ENCODE data around the gene CFDP1.

DNA sequence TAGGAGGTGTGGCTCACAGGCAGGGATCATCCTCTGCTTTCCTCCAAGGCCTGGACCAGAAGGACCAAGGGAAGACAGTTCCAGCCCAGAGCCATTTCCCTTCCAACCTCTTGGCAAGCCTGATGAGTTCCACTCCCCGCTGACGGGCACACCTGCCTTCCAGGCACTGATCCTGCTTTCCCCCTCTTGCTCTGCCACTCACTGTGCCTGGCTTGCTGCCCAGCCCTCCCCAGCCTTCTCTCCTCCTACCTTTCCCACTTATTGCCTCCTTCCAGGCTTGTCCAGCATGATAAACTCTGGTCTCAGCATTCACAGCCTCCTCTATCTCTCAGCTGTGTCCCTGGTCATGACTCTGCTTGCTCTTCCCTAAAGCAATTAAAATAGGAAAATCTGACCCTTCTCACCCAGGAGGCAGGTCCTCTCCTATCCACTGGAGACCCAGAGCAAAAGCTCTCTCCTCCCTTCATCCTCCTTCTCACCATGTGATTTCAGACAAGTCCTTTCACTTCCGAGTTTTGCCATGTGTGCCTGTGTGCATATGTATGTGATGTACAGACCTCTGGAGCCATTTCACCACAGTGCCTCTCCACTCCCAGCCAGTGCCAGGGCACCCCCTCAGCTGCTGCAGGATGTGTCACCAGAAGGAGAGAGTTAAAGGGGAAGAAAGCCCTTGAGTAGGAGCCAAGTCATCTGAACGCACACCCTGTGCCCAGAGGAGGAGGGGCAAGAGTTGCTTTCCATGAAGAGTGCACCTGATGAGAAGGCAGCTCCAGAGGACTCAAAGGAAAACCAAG lies 44.6 kb upstream of the CFDP1 start:
- TF ChIP-seq, protein P1, sequence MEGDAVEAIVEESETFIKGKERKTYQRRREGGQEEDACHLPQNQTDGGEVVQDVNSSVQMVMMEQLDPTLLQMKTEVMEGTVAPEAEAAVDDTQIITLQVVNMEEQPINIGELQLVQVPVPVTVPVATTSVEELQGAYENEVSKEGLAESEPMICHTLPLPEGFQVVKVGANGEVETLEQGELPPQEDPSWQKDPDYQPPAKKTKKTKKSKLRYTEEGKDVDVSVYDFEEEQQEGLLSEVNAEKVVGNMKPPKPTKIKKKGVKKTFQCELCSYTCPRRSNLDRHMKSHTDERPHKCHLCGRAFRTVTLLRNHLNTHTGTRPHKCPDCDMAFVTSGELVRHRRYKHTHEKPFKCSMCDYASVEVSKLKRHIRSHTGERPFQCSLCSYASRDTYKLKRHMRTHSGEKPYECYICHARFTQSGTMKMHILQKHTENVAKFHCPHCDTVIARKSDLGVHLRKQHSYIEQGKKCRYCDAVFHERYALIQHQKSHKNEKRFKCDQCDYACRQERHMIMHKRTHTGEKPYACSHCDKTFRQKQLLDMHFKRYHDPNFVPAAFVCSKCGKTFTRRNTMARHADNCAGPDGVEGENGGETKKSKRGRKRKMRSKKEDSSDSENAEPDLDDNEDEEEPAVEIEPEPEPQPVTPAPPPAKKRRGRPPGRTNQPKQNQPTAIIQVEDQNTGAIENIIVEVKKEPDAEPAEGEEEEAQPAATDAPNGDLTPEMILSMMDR (IDR thresholded peaks at IDR 0.05), result no peak
- TF ChIP-seq EP300 (IDR thresholded peaks at IDR 0.05) (no peak), POLR2A (IDR thresholded peaks at IDR 0.05) (no peak), POLR2AphosphoS5 (IDR thresholded peaks at IDR 0.05) (no peak)

All from upper lobe of left lung (tissue), 4 donors.